ENCODE data around the gene ITPKB.

DNA sequence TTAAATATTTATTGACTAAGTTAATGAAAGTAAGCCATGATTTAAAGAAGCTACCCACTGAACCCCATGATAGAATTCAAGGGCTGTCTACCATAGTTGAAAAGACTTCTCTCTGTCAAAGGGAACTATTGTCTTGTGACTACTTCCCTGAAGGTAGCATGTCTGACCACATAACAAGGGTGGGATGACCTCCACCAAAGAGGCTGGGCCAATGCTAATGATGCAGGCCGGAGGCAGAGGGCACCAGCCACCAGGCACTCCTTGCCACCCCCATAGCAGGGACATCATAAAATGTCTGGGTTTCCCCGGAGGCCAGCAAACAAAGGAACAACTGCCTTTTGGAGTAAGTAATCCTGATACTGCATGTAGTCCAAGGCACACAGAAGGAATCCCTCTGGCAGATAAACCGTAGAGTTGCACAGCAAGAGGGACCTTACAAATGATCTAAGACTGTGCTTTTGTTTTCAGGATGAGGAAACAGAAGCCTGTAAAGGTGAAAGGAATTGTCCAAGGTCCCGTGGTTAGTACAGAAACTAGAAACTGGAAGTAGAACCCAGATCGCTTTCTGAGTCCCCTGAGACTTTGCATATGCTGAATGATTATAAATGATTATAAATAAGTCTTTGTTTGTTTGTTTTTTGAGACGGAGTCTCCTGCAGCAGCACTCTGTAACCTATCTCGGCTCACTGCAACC lies 33.5 kb upstream of the ITPKB start:
- TF ChIP-seq NFIC (IDR thresholded peaks at IDR 0.05) (no peak), CEBPB (IDR thresholded peaks at IDR 0.05) (no peak), EGR1 (IDR thresholded peaks at IDR 0.05) (no peak), TEAD4 (IDR thresholded peaks at IDR 0.05) (no peak), TCF12 (IDR thresholded peaks at IDR 0.05; ENCODE audit: low read depth) (no peak), YY1 (IDR thresholded peaks at IDR 0.05; ENCODE audit: low read depth) (no peak), EP300 (IDR thresholded peaks at IDR 0.05; ENCODE audit: borderline replicate concordance) (no peak), FOXM1 (IDR thresholded peaks at IDR 0.05; ENCODE audit: borderline replicate concordance, low read depth) (no peak), ZBTB7A (IDR thresholded peaks at IDR 0.05; ENCODE audit: low read depth) (no peak)
- TF ChIP-seq, protein P1, sequence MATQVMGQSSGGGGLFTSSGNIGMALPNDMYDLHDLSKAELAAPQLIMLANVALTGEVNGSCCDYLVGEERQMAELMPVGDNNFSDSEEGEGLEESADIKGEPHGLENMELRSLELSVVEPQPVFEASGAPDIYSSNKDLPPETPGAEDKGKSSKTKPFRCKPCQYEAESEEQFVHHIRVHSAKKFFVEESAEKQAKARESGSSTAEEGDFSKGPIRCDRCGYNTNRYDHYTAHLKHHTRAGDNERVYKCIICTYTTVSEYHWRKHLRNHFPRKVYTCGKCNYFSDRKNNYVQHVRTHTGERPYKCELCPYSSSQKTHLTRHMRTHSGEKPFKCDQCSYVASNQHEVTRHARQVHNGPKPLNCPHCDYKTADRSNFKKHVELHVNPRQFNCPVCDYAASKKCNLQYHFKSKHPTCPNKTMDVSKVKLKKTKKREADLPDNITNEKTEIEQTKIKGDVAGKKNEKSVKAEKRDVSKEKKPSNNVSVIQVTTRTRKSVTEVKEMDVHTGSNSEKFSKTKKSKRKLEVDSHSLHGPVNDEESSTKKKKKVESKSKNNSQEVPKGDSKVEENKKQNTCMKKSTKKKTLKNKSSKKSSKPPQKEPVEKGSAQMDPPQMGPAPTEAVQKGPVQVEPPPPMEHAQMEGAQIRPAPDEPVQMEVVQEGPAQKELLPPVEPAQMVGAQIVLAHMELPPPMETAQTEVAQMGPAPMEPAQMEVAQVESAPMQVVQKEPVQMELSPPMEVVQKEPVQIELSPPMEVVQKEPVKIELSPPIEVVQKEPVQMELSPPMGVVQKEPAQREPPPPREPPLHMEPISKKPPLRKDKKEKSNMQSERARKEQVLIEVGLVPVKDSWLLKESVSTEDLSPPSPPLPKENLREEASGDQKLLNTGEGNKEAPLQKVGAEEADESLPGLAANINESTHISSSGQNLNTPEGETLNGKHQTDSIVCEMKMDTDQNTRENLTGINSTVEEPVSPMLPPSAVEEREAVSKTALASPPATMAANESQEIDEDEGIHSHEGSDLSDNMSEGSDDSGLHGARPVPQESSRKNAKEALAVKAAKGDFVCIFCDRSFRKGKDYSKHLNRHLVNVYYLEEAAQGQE (IDR thresholded peaks at IDR 0.05; ENCODE audit: low read depth) = no peak
